Stomach (tissue), 4 donors: ENCODE measurements around the gene HNRNPDL.

Experiments used
- EP300 ChIP-seq: sonication (generic); formaldehyde crosslinking; IDR thresholded peaks from one replicate; pipeline ENCODE4 v1.6.1; 2017; ENCODE audit warnings: antibody characterized with exemption
- POLR2A ChIP-seq, 4 donors: fragments of 450-650 bp; IDR thresholded peaks; one replicate each; pipeline ENCODE4 v1.6.1; 2016; ENCODE audit warnings: antibody characterized with exemption in 4 of 4, control low read depth in 2 of 4, mild to moderate bottlenecking in 1 of 4, moderate library complexity in 1 of 4
- POLR2AphosphoS5 ChIP-seq, 3 donors: sonication (generic); formaldehyde crosslinking; IDR thresholded peaks; one replicate each; pipeline ENCODE4 v1.6.1; 2016; ENCODE audit warnings: antibody characterized with exemption in 3 of 3
- TF ChIP-seq, protein P1 (sequence below), 7 experiments: fragments of 450-650 bp in 4 of 7; fragments of 200-600 bp in 3 of 7; sonication (generic) in 3 of 7; IDR thresholded peaks; one replicate each; pipeline ENCODE4 v1.5.1; 2016 to 2019; ENCODE audit warnings: antibody characterized with exemption in 7 of 7, control low read depth in 2 of 7, mild to moderate bottlenecking in 1 of 7

DNA sequence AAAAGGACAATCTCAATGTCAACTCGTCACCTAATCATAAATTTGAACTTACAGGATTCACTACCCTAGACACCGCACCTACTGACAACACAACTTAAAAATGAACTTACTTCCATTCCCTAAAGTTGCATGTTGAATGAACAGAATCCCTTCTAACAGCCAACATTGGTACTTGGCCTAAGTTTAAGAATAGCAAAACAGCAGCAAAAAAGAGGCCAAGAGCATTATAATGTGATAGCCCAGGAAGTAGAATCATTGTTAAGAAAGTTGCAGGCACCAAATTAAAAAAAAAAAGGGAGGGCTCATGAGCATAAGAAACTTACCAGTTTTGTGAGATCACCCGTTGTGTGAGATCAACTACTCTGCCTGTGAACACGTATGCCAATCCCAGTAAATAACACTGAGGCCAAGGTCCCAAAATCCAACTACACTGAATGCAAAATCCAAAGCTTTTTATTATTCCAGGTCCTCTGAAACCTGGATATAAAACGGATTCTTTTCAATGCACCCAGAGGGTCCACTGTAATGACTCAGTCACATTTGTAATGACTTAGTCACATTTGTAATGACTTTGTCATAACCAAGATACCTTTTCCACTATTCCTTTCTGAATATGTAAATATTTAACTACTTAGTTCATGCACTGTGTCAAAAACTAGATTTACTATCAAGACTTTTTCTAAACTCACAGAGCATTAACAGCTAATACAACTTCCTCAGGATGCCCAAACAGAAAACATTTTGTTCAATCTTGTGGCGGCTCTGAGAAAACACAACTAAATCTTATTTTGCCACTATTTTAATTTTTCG, 6.8 kb downstream of the HNRNPDL start:
- TF ChIP-seq, protein P1, sequence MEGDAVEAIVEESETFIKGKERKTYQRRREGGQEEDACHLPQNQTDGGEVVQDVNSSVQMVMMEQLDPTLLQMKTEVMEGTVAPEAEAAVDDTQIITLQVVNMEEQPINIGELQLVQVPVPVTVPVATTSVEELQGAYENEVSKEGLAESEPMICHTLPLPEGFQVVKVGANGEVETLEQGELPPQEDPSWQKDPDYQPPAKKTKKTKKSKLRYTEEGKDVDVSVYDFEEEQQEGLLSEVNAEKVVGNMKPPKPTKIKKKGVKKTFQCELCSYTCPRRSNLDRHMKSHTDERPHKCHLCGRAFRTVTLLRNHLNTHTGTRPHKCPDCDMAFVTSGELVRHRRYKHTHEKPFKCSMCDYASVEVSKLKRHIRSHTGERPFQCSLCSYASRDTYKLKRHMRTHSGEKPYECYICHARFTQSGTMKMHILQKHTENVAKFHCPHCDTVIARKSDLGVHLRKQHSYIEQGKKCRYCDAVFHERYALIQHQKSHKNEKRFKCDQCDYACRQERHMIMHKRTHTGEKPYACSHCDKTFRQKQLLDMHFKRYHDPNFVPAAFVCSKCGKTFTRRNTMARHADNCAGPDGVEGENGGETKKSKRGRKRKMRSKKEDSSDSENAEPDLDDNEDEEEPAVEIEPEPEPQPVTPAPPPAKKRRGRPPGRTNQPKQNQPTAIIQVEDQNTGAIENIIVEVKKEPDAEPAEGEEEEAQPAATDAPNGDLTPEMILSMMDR (IDR thresholded peaks at IDR 0.05) = no peak
- TF ChIP-seq POLR2A (IDR thresholded peaks at IDR 0.05) (no peak), POLR2AphosphoS5 (IDR thresholded peaks at IDR 0.05) (no peak), EP300 (no peak)
